Measurements from ENCODE around the gene TMEM140.

The TMEM140 gene

DNA sequence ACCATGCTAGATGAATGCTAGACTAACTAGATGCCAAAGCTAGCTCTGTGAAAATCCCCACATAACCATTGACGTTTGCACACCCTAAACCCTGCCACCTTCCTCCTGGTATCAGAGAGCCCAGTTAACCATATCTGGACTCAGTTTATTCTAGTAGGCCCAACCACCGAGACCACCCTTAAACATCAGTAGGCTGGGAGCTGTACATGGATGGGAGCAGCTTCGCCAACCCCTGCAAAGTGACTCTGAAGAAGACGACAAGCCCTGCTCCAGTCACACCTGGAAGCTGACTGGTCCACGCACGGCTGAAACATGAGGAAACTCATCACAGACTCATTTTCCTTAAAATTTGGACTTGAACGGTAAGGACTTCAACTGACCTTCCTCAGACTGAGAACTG lies 27.1 kb downstream of the TMEM140 start:
- DNase-seq (ENCODE audit: extremely low spot score) = no peak
- no peak for TF ChIP-seq FOXA1 (IDR thresholded peaks at IDR 0.05)
- no peak for TF ChIP-seq ELF4 (IDR thresholded peaks at IDR 0.05)
- TF ChIP-seq SUZ12 (IDR thresholded peaks at IDR 0.05) = no peak
- TF ChIP-seq LEF1 (IDR thresholded peaks at IDR 0.05; ENCODE audit: borderline replicate concordance) = no peak
- TF ChIP-seq FOXM1 (IDR thresholded peaks at IDR 0.05; ENCODE audit: borderline replicate concordance) = no peak
- no peak for TF ChIP-seq ZNF384 (IDR thresholded peaks at IDR 0.05)
- TF ChIP-seq TARDBP (IDR thresholded peaks at IDR 0.05) = no peak
- no peak for TF ChIP-seq CTBP1 (IDR thresholded peaks at IDR 0.05; ENCODE audit: borderline replicate concordance)
- ChIA-PET CTCF (no interaction called here), POLR2A (interaction anchor here (1.4 kb wide), 1 partner anchor 13 kb away, joined by 3 read pairs; no protein-coding TSS in a partner anchor)

DNA sequence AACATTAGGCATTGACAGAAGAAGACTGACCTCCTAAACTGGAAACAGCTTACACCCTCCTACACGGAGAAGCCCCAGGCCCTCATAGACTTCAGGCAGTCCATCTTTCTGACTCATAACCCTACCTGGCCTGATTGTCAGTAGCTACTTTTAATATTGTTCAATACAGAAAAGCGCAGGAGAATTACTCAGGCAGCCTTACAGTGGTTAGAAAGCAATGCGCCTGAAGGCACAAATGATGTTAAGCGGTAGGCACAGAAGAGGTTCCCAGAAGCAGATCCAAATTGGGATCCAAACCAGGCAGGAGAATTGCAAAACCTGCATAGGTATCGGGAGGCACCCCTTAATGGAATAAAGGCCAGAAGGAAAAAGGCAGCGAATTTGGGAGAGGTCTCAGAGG lies 28.1 kb downstream of the TMEM140 start:
- no peak for DNase-seq (ENCODE audit: extremely low spot score)
- ChIA-PET CTCF (no interaction called here), POLR2A (no interaction called here)
- no peak for TF ChIP-seq TARDBP (IDR thresholded peaks at IDR 0.05)
- no peak for TF ChIP-seq SP1 (IDR thresholded peaks at IDR 0.05)
- TF ChIP-seq NFRKB (IDR thresholded peaks at IDR 0.05) = no peak
- TF ChIP-seq L3MBTL2 (conservative IDR thresholded peaks at IDR 0.05) = no peak
- TF ChIP-seq FOXM1 (IDR thresholded peaks at IDR 0.05; ENCODE audit: borderline replicate concordance) = no peak
- TF ChIP-seq ZNF384 (IDR thresholded peaks at IDR 0.05) = no peak
- TF ChIP-seq LEF1 (IDR thresholded peaks at IDR 0.05; ENCODE audit: borderline replicate concordance) = no peak

GRCh38 chr7:135177028-135177696 lies 29.3 kb downstream of the TMEM140 start:
- DNase-seq (ENCODE audit: extremely low spot score) = no peak
- ChIA-PET CTCF (no interaction called here), POLR2A (no interaction called here)
- TF ChIP-seq ARNT (IDR thresholded peaks at IDR 0.05) = no peak
- no peak for TF ChIP-seq BHLHE40 (IDR thresholded peaks at IDR 0.05; ENCODE audit: borderline replicate concordance)
- no peak for TF ChIP-seq SP1 (IDR thresholded peaks at IDR 0.05)
- no peak for TF ChIP-seq ZNF384 (IDR thresholded peaks at IDR 0.05)
- no peak for TF ChIP-seq PKNOX1 (IDR thresholded peaks at IDR 0.05)
- no peak for TF ChIP-seq FOXA1 (IDR thresholded peaks at IDR 0.05)
- no peak for TF ChIP-seq FOXK2 (IDR thresholded peaks at IDR 0.05)
- no peak for TF ChIP-seq CTBP1 (IDR thresholded peaks at IDR 0.05; ENCODE audit: borderline replicate concordance)
- TF ChIP-seq NFRKB (IDR thresholded peaks at IDR 0.05) = no peak
- no peak for TF ChIP-seq SUZ12 (IDR thresholded peaks at IDR 0.05)

DNA sequence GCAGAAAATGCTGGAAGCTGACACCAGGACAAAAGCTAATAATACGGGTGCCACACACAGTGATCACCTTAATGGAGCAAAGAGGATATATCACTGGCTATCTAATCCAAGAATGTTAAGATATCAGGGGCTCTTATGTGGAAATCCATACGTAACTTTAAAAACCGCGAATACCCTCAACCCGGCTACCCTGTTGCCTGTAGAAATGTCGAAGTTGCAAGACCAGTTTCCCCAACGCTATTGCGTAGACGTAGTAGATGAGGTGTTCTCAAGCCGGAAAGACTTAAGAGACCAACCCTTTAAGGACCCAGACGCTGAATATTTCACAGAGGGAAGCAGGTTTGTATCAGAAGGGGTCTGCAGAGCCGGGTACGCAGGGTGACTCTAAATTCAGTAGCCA lies 30.5 kb downstream of the TMEM140 start:
- POLR2A ChIA-PET = interaction anchor here (1.2 kb wide), 1 partner anchor 8 kb away, joined by 4 read pairs; the partner anchor contains the start of gene CYREN
- TF ChIP-seq BHLHE40 (IDR thresholded peaks at IDR 0.05; ENCODE audit: borderline replicate concordance) (no peak), ELF4 (IDR thresholded peaks at IDR 0.05) (no peak), ZNF384 (IDR thresholded peaks at IDR 0.05) (no peak), CTBP1 (IDR thresholded peaks at IDR 0.05; ENCODE audit: borderline replicate concordance) (no peak), HDGF (IDR thresholded peaks at IDR 0.05; ENCODE audit: borderline replicate concordance) (no peak), SUZ12 (IDR thresholded peaks at IDR 0.05) (no peak), ARNT (IDR thresholded peaks at IDR 0.05) (no peak), PKNOX1 (IDR thresholded peaks at IDR 0.05) (no peak), NFRKB (IDR thresholded peaks at IDR 0.05) (no peak), FOXM1 (IDR thresholded peaks at IDR 0.05; ENCODE audit: borderline replicate concordance) (no peak)
- CTCF ChIA-PET = interaction anchor here (1.0 kb wide), 1 partner anchor 9 kb away, joined by 5 read pairs; no protein-coding TSS in a partner anchor
- DNase-seq (ENCODE audit: extremely low spot score) = no peak

- POLR2A ChIA-PET = interaction anchor here (1.2 kb wide), 1 partner anchor 9 kb away, joined by 4 read pairs; the partner anchor contains the start of gene CYREN
- CTCF ChIA-PET = interaction anchor here (1.0 to 1.2 kb wide), 2 partner anchors 10 to 632 kb away, joined by 3 to 4 read pairs; no protein-coding TSS in a partner anchor
- DNase-seq (ENCODE audit: extremely low spot score) = no peak
- TF ChIP-seq FOXM1 (IDR thresholded peaks at IDR 0.05; ENCODE audit: borderline replicate concordance) (no peak), SUZ12 (IDR thresholded peaks at IDR 0.05) (no peak), SP1 (IDR thresholded peaks at IDR 0.05) (no peak), BHLHE40 (IDR thresholded peaks at IDR 0.05; ENCODE audit: borderline replicate concordance) (no peak), FOXA1 (IDR thresholded peaks at IDR 0.05) (no peak), ARNT (IDR thresholded peaks at IDR 0.05) (no peak), FOXK2 (IDR thresholded peaks at IDR 0.05) (no peak), TARDBP (IDR thresholded peaks at IDR 0.05) (no peak), L3MBTL2 (conservative IDR thresholded peaks at IDR 0.05) (no peak), HDGF (IDR thresholded peaks at IDR 0.05; ENCODE audit: borderline replicate concordance) (no peak), NFRKB (IDR thresholded peaks at IDR 0.05) (no peak), LEF1 (IDR thresholded peaks at IDR 0.05; ENCODE audit: borderline replicate concordance) (no peak), ZNF384 (IDR thresholded peaks at IDR 0.05) (no peak)
Measured at GRCh38 chr7:135179321-135179925, 31.6 kb downstream of the TMEM140 start.

GRCh38 chr7:135180122-135180521 lies 32.2 kb downstream of the TMEM140 start:
- ChIA-PET POLR2A (interaction anchor here (0.8 kb wide), 1 partner anchor 9 kb away, joined by 3 read pairs; no protein-coding TSS in a partner anchor), CTCF (interaction anchor here (1.0 to 1.2 kb wide), 2 partner anchors 11 to 633 kb away, joined by 3 to 4 read pairs; no protein-coding TSS in a partner anchor)
- TF ChIP-seq SP1 (IDR thresholded peaks at IDR 0.05) (no peak), FOXM1 (IDR thresholded peaks at IDR 0.05; ENCODE audit: borderline replicate concordance) (no peak), PKNOX1 (IDR thresholded peaks at IDR 0.05) (no peak), BHLHE40 (IDR thresholded peaks at IDR 0.05; ENCODE audit: borderline replicate concordance) (no peak), HDGF (IDR thresholded peaks at IDR 0.05; ENCODE audit: borderline replicate concordance) (no peak), TARDBP (IDR thresholded peaks at IDR 0.05) (no peak), SUZ12 (IDR thresholded peaks at IDR 0.05) (no peak), ARNT (IDR thresholded peaks at IDR 0.05) (no peak), FOXK2 (IDR thresholded peaks at IDR 0.05) (no peak), ELF4 (IDR thresholded peaks at IDR 0.05) (no peak), FOXA1 (IDR thresholded peaks at IDR 0.05) (no peak)

More at GRCh38 chr7:135180122-135180521, 32.2 kb downstream of the TMEM140 start:
- no peak for DNase-seq (ENCODE audit: extremely low spot score)

All from HEK293T (cell line).